Iris pigment epithelial cell (primary cell): Measurements from ENCODE around the gene CCN2.
"Not testable (repeated sequence)": the region's sequence is repeated elsewhere in the genome, so short reads cannot be mapped to it uniquely, and the experiment has no call there.

ENCODE experiments used
- DNase-seq: peaks from one replicate; pipeline ENCODE4 v3.0.0-alpha.2; 2011; ENCODE audit warnings: low read depth

The CCN2 gene

DNA sequence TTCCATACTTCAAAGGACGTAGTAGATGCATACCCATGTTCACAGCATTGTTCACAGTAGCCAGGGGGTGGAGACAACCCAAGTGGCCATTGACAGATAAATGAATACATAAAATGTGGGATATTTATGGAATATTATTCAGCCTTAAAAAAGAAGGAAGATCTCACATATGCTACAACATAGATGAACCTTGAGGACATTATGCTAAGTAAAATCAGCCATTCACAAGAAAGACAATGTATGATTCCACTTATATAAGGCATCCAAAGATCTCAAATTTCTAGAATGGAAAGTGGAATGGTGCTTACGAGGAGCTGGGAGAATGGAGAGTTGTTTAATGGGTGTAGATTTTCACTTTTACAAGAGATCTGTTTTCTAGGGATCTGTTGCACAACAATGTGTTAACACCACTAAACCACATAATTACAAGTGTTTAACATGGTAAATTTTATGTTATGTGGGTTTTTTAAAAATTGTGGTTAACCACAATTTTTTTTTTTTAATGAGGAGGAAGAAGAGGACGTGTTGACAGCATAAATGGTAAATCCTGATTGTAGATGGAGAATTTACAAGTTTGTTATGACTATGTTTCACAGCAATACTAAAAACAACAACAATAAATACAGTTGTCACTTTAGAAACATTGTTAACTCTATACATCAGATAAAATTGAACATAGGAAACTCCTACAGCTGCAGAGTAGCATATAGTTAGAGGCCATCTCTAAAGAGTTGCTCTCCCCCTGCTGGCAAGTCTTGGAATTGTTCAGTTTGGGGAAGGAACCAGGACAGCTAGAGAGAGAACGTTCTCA lies 41.6 kb downstream of the CCN2 start:
- DNase-seq, result peak; percentile 68

DNA sequence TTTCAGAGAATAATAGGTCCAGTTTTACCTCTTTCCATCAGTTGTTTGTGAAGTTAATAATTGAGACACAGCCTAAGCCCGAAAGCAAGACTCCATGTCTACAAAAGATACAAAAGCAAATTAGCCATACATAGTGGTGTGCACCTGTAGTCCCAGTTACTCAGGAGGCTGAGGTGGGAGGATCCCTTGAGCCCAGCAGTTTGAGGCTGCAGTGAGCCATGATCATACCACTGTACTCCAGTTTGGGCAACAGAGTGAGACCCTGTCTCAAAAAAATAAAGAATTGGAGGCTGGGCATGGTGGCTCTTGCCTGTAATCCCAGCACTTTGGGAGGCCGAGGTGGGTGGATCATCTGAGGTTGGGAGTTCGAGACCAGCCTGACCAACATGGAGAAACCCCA lies 42.4 kb downstream of the CCN2 start:
- not testable (repeated sequence) for DNase-seq

DNA sequence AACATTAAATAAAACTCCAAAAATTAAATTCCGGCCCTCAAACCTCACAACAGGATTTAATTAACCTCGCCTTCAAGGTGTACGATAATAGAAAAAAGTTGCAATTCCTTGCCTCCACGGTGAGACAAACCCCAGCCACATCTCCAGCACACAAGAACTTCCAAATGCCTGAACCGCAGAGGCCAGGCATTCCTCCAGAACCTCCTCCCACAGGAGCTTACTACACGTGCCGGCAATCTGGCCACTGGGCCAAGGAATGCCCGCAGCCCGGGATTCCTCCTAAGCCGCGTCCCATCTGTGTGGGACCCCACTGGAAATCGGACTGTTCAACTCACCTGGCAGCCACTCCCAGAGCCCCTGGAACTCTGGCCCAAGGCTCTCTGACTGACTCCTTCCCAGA lies 47.4 kb downstream of the CCN2 start:
- DNase-seq, result not testable (repeated sequence)

DNA sequence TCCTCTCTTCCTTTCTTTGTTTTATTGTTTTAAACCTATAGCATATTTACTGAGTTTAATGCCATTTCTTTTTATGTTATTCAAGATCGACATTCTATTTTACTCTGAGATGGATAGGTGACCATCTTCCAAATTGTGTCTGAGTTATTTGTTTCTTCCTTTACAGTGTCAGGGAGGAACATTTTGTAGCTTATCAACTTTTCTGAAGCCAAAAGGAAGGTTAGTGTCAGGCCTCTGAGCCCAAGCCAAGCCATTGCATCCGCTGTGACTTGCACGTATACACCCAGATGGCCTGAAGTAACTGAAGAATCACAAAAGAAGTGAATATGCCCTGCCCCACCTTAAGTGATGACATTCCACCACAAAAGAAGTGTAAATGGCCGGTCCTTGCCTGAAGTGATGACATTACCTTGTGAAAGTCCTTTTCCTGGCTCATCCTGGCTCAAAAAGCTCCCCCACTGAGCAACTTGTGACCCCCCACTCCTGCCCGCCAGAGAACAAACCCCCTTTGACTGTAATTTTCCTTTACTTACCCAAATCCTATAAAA lies 49.8 kb downstream of the CCN2 start:
- not testable (repeated sequence) for DNase-seq

DNA sequence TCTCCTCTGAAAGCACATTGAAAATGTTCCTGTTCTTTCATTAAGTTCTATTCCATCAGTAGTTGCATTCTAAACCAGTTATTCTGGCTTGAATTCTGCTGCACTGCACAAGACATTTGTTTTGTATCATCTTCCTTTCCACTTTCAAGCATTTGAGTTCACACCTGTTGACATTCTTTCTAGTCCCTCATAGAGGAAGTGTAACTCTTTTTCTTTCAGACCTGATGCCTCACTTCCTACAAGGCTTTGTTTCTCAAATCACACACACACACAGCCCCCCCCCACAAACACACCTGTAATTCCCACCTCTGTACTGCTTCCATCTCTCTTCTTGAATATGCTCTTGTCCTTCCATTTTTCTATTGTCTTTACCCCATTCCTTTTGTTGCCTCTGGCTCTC lies 50.9 kb downstream of the CCN2 start:
- no peak for DNase-seq

DNA sequence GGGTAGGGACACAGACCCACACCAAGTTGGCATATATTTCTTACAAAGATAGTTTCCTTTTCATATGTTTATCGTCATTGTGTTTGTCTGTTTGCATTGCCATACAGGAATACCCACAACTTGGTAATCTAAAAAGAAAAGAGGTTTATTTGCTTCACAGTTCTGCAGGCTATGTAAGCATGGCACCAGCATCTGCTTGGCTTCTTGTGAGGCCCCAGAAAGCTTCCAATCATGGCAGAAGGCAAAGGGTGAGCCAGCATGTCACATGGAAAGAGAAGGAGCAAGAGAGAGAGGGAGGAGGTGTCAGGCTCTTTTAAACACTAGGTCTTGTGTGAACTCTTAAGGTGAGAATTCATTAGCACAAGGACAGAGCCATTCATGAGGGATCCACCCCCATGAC lies 52.5 kb downstream of the CCN2 start:
- DNase-seq, result no peak
